GM18498 (cell line): ENCODE results near the gene GLIS1.

ENCODE experiments used
- ATAC-seq: cut with Tn5 transposase; IDR thresholded peaks from one replicate; pipeline ENCODE4 v1.9.1; 2021; ENCODE audit warnings: mild to moderate bottlenecking, moderate library complexity; ENCODE audit not compliant: unreplicated experiment

Gene GLIS1

GRCh38 chr1:53517109-53517508 lies 221.9 kb downstream of the GLIS1 start:
- no peak for ATAC-seq

GRCh38 chr1:53516181-53516580 lies 222.8 kb downstream of the GLIS1 start:
- no peak for ATAC-seq

GRCh38 chr1:53514436-53514835 lies 224.5 kb downstream of the GLIS1 start:
- ATAC-seq: no peak

GRCh38 chr1:53513846-53514245 lies 225.1 kb downstream of the GLIS1 start:
- no peak for ATAC-seq

- ATAC-seq: no peak
These were observed 225.9 kb downstream of the GLIS1 start for GRCh38 chr1:53512807-53513755.

- no peak for ATAC-seq
These were observed 226.8 kb downstream of the GLIS1 start for GRCh38 chr1:53511933-53512806.

- no peak for ATAC-seq
These were observed 227.5 kb downstream of the GLIS1 start for GRCh38 chr1:53511323-53511932.

GRCh38 chr1:53510215-53510614 lies 228.7 kb downstream of the GLIS1 start:
- no peak for ATAC-seq

GRCh38 chr1:53509775-53510174 lies 229.2 kb downstream of the GLIS1 start:
- no peak for ATAC-seq

- ATAC-seq: no peak
These were observed 229.8 kb downstream of the GLIS1 start for GRCh38 chr1:53508991-53509666.

GRCh38 chr1:53508056-53508990 lies 230.6 kb downstream of the GLIS1 start:
- ATAC-seq: no peak

GRCh38 chr1:53507116-53507820 lies 231.7 kb downstream of the GLIS1 start:
- no peak for ATAC-seq

- no peak for ATAC-seq
These were observed 232.5 kb downstream of the GLIS1 start for GRCh38 chr1:53506355-53507050.

- ATAC-seq: no peak
These were observed 233.1 kb downstream of the GLIS1 start for GRCh38 chr1:53505891-53506290.

GRCh38 chr1:53505401-53505800 lies 233.6 kb downstream of the GLIS1 start:
- no peak for ATAC-seq

GRCh38 chr1:53504901-53505300 lies 234.1 kb downstream of the GLIS1 start:
- no peak for ATAC-seq

GRCh38 chr1:53503433-53504217 lies 235.3 kb downstream of the GLIS1 start:
- ATAC-seq: no peak
